HUES64 (cell line): ENCODE data around the gene SLC27A6.

Source experiments
- H3K27ac ChIP-seq: 2 replicates; pipeline ENCODE4 v1.7.0; 2013; ENCODE audit warnings: low read depth, low read length, inconsistent platforms
- H3K27me3 ChIP-seq: 2 replicates; pipeline ENCODE4 v1.6.1; 2013; ENCODE audit warnings: mild to moderate bottlenecking, low read length; ENCODE audit not compliant: insufficient read depth
- H3K36me3 ChIP-seq: 2 replicates; pipeline ENCODE4 v1.6.1; 2013; ENCODE audit warnings: mild to moderate bottlenecking, low read length; ENCODE audit not compliant: insufficient read depth
- H3K4me1 ChIP-seq: 2 replicates; pipeline ENCODE4 v1.6.1; 2013; ENCODE audit warnings: mild to moderate bottlenecking, low read length, moderate library complexity; ENCODE audit not compliant: insufficient read depth
- H3K4me3 ChIP-seq: 2 replicates; pipeline ENCODE4 v1.5.1; 2013; ENCODE audit warnings: mild to moderate bottlenecking, low read length, moderate library complexity
- H3K9ac ChIP-seq: 2 replicates; pipeline ENCODE4 v1.6.1; 2013; ENCODE audit warnings: mild to moderate bottlenecking, low read depth, low read length
- H3K9me3 ChIP-seq: 2 replicates; pipeline ENCODE4 v1.6.1; 2013; ENCODE audit warnings: low read depth, low read length; ENCODE audit not compliant: insufficient read depth
- WGBS: fragments of 150-250, 120-280 bp; methylation state at CpG from one replicate; pipeline ENCODE4 v1.1.7; 2013; ENCODE audit warnings: missing lambda C conversion rate; 5-methylcytosine and 5-hydroxymethylcytosine counted together

SLC27A6 gene

DNA sequence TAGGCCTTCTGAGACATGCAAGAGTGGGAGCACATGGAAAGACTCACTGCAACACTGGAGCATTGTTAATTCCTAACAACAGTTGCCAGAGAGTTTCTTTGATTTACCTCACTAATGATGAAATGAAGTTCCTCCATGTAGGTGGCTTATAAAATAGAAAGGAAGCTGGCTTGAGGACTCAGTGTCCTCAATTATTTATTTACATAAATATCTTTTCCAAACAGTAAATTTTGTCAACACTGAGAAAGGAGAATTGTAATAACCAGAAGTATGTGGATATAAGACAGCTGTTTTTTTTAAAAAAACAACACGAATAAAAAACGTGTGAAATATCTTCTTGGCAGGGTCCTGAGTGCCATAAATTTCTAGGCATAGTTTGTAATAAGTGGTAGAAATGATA, 9.1 kb upstream of the SLC27A6 start:
- no peaks in the 10 kb centered on the region for H3K27me3 ChIP-seq
- H3K4me3 ChIP-seq: no peak overlapping the region
- no peak overlapping the region for H3K27ac ChIP-seq
- no peaks in the 10 kb centered on the region for H3K4me1 ChIP-seq
- H3K9me3 ChIP-seq: no peaks in the 10 kb centered on the region
- H3K9ac ChIP-seq: no peak overlapping the region
- WGBS: 89% methylated on average over 2 of the region's 2 CpGs
- no peaks in the 10 kb centered on the region for H3K36me3 ChIP-seq

DNA sequence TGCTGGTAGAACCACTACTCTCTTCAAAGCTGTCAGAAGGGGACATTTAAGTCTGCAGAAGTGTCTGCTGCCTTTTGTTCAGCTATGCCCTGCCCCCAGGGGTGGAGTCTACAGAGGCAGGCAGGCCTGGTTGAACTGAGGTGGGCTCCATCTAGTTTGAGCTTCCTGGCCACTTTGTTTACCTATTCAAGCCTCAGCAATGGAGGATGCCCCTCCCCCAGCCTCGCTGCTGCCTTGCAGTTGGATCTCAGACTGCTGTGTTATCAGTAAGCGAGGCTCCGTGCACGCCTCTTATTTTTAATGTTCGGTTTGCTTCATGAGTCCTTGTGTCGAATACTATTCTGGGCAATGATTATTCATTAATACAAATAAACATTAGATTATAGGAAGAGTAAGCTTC, 3.1 kb upstream of the SLC27A6 start:
- peaks cover 40% of the 10 kb centered on the region for H3K27me3 ChIP-seq
- no peak overlapping the region for H3K27ac ChIP-seq
- no peaks in the 10 kb centered on the region for H3K36me3 ChIP-seq
- WGBS: 88% methylated on average over 5 of the region's 6 CpGs
- peaks cover 11% of the 10 kb centered on the region for H3K4me1 ChIP-seq
- H3K9me3 ChIP-seq: no peaks in the 10 kb centered on the region
- H3K4me3 ChIP-seq: no peak overlapping the region
- no peak overlapping the region for H3K9ac ChIP-seq

DNA sequence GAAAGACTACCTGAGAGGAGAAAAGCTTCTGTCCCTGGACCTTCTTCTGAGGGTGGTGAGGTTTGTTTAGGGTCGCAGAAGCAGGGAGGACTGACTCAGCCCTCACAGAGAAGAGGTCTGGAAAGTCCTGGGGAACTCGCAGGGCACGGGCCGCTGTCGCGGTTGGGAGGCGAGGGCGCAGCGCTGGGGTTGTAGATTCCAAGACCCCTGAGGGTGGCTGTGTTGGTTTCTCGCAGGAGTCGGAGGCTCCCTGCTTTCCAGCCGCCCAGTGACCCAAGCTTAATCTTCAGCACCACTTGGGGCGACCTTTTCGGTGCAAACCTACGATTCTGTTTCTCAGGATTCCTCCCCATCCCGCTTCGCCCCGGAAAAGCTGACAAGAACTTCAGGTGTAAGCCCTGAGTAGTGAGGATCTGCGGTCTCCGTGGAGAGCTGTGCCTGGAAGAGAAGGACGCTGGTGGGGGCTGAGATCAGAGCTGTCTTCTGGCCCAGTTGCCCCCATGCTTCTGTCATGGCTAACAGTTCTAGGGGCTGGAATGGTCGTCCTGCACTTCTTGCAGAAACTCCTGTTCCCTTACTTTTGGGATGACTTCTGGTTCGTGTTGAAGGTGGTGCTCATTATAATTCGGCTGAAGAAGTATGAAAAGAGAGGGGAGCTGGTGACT, 482 bp downstream of the SLC27A6 start:
- H3K9ac ChIP-seq: peak overlapping the region; percentile 70; the same call in 1 of the 2 replicates
- H3K4me3 ChIP-seq: peak overlapping the region; percentile 65
- 36% methylated on average over 24 of the region's 24 CpGs for WGBS

DNA sequence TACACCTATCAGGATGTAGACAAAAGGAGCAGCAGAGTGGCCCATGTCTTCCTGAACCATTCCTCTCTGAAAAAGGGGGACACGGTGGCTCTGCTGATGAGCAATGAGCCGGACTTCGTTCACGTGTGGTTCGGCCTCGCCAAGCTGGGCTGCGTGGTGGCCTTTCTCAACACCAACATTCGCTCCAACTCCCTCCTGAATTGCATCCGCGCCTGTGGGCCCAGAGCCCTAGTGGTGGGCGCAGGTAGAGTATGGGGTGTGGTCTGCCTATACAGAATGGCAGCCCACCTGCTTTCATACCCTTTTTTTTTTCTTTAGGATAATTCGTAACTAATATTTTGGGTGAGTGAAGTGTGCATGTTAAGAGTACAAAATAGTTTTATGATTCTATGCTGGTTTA, 1.1 kb downstream of the SLC27A6 start:
- Histone ChIP-seq H3K4me1 (peaks cover 11% of the 10 kb centered on the region), H3K4me3 (no peak overlapping the region; the same call in 1 of the 2 replicates), H3K27ac (no peak overlapping the region), H3K9me3 (no peaks in the 10 kb centered on the region), H3K27me3 (peaks cover 43% of the 10 kb centered on the region), H3K9ac (no peak overlapping the region), H3K36me3 (no peaks in the 10 kb centered on the region)
- 93% methylated on average over 8 of the region's 12 CpGs for WGBS

More for the DNA sequence above, 482 bp downstream of the SLC27A6 start:
- H3K36me3 ChIP-seq: no peaks in the 10 kb centered on the region
- H3K27me3 ChIP-seq: peaks cover 43% of the 10 kb centered on the region
- no peak overlapping the region for H3K27ac ChIP-seq
- peaks cover 11% of the 10 kb centered on the region for H3K4me1 ChIP-seq
- no peaks in the 10 kb centered on the region for H3K9me3 ChIP-seq

DNA sequence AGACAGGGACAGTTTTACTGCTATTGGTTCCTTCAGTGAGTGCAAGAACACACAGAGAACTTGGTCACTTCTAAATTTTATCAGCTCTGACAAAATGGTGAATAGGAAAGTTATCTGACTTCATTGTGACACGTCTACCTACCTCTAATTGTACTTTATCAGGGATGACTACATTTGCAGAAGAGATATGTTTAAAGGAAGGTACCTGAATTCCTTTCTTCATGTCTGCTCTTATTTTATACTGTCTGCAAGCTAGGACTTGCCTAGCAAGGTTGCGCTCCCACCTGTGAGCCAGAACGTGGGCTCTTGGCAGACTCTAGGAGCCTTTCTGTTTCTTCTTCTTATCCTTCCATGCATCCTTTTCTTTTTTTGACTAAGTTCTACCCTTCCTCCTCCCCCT, 1.6 kb downstream of the SLC27A6 start:
- Histone ChIP-seq H3K4me3 (no peak overlapping the region), H3K9ac (no peak overlapping the region), H3K4me1 (peaks cover 11% of the 10 kb centered on the region), H3K27ac (no peak overlapping the region), H3K9me3 (no peaks in the 10 kb centered on the region), H3K36me3 (no peaks in the 10 kb centered on the region), H3K27me3 (peaks cover 43% of the 10 kb centered on the region)
- WGBS: 98% methylated on average over 3 of the region's 3 CpGs

DNA sequence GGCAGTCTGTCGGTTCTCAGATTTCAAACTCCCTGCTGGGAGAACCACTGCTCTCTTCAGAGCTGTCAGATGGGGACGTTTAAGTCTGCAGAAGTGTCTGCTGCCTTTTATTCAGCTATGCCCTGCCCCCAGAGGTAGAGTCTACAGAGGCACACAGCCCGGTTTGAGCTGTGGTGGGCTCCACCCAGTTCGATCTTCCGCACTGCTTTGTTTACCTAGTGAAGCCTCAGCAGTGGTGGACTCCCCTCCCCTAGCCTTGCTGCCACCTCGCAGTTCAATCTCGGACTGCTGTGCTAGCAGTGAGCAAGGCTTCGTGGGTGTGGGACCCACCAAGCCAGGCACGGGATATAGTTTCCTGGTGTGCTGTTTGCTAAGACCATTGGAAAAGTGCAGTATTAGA, 8.0 kb downstream of the SLC27A6 start:
- no peaks in the 10 kb centered on the region for H3K4me1 ChIP-seq
- no peak overlapping the region for H3K27ac ChIP-seq
- H3K4me3 ChIP-seq: no peak overlapping the region
- 83% methylated on average over 9 of the region's 9 CpGs for WGBS
- no peaks in the 10 kb centered on the region for H3K27me3 ChIP-seq
- H3K9ac ChIP-seq: no peak overlapping the region
- H3K9me3 ChIP-seq: no peaks in the 10 kb centered on the region
- no peaks in the 10 kb centered on the region for H3K36me3 ChIP-seq

DNA sequence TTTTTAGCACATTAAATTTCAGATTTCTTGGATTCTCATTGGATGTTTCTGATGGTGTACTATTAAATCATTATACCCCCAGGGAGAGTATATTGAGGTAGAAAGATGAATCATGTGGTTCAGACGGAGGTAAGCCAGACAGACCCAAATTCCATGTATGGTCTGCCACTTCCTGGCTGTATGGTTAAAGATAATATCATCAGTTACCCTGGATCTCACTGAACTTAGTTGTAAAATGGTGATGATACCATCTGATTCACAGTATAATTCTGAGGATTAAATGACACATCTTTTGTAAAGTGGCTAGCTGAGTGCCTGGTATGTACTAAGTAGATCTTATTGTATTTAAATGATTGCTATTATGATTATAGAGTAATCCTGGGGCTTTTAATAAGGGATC, 9.3 kb downstream of the SLC27A6 start:
- Histone ChIP-seq H3K9me3 (no peaks in the 10 kb centered on the region), H3K9ac (no peak overlapping the region), H3K27me3 (no peaks in the 10 kb centered on the region), H3K4me3 (no peak overlapping the region), H3K36me3 (no peaks in the 10 kb centered on the region), H3K4me1 (no peaks in the 10 kb centered on the region), H3K27ac (no peak overlapping the region)
- 87% methylated on average over 1 of the region's 1 CpG for WGBS

DNA sequence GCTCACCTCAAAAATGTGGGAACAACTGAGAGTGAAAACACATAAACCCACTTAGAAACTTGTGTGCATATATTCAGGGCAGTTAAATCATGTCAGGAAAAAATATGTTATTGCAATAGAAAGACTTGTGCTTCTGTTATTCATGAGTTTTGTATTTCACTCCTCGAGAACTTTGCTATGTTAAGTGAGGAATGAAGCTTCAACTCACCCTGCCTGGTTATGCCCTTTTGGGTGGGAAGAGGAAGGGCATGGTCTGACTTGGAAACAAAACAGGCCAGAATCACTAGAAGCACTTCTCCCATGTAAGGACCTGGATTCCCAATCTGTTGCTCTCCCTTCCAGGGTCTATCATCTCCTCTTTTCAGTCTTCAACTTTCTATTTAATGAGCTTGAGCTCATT, 14.5 kb downstream of the SLC27A6 start:
- 88% methylated on average over 1 of the region's 1 CpG for WGBS
- H3K27me3 ChIP-seq: no peaks in the 10 kb centered on the region
- no peaks in the 10 kb centered on the region for H3K9me3 ChIP-seq
- H3K4me1 ChIP-seq: peaks cover 12% of the 10 kb centered on the region
- H3K4me3 ChIP-seq: no peak overlapping the region
- no peak overlapping the region for H3K9ac ChIP-seq
- no peaks in the 10 kb centered on the region for H3K36me3 ChIP-seq
- H3K27ac ChIP-seq: no peak overlapping the region

DNA sequence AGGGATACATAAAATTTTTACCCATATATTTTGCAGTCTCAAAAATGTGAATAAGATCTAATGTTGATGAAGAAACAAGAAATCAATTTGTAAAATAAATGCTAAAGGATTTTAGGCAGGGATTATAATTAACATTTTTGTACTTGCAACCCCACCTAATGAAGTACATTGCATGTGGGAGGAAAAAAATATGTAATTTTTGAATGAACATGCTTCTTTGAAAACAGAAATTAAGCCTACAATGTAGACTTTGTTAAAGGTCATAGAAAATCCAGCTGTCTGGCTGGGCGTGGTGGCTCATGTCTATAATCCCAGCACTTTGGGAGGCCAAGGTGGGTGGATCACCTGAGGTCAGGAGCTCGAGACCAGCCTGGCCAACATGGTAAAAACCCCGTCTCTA, 15.6 kb downstream of the SLC27A6 start:
- no peak overlapping the region for H3K27ac ChIP-seq
- no peaks in the 10 kb centered on the region for H3K27me3 ChIP-seq
- no peaks in the 10 kb centered on the region for H3K9me3 ChIP-seq
- H3K4me3 ChIP-seq: no peak overlapping the region
- no peaks in the 10 kb centered on the region for H3K36me3 ChIP-seq
- peaks cover 16% of the 10 kb centered on the region for H3K4me1 ChIP-seq
- H3K9ac ChIP-seq: no peak overlapping the region
- WGBS: 98% methylated on average over 2 of the region's 3 CpGs

DNA sequence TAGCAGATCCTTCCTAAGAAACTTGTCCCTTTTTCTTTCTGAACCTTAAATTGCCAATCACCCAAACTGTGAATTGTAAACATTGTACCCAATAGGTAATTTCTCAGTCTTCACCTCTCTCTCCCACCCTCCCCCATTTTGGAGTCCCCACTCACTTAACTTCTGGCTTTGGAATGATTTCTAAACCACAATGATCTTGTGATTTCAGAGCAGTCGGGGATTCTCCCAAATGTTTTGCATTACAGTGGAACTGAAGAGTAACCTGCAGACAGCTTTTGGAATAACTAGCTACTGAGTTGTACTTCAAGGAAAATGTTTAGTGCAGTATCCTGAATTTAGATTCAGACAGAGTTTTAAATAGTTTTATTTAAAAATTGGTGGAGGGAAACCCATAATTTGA, 19.2 kb downstream of the SLC27A6 start:
- no peak overlapping the region for H3K9ac ChIP-seq
- WGBS: 26% methylated on average over 1 of the region's 1 CpG
- H3K27ac ChIP-seq: no peak overlapping the region

DNA sequence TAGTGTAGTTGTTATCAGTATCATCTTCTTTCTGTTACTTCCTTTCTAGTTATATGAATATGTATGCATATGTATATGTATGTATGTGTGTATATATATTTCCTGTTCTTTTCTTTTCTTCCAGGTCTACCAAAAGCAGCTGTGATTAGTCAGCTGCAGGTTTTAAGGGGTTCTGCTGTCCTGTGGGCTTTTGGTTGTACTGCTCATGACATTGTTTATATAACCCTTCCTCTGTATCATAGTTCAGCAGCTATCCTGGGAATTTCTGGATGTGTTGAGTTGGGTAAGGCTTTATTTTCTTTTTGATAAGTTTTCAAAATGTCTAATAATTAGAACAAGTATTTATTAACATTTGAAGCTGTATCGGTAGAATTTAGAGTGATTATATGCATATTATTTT, 23.2 kb downstream of the SLC27A6 start:
- no CpG with 5 or more reads among the region's 1 CpG for WGBS
- Histone ChIP-seq H3K4me3 (no peak overlapping the region), H3K27ac (no peak overlapping the region), H3K27me3 (no peaks in the 10 kb centered on the region), H3K9ac (no peak overlapping the region), H3K9me3 (no peaks in the 10 kb centered on the region), H3K36me3 (no peaks in the 10 kb centered on the region), H3K4me1 (peaks cover 16% of the 10 kb centered on the region)

More for the DNA sequence above, 19.2 kb downstream of the SLC27A6 start:
- H3K9me3 ChIP-seq: no peaks in the 10 kb centered on the region
- no peak overlapping the region for H3K4me3 ChIP-seq
- H3K27me3 ChIP-seq: no peaks in the 10 kb centered on the region
- peaks cover 16% of the 10 kb centered on the region for H3K4me1 ChIP-seq
- no peaks in the 10 kb centered on the region for H3K36me3 ChIP-seq
